Neural crest cell (in vitro differentiated cells): ENCODE measurements around the gene GNG7. TPM values are rescaled to one million over a fixed set of nuclear protein-coding genes. Genes with fewer than 3 reads are reported as not detected.

Source experiments
- DNase-seq: peaks from one replicate; pipeline ENCODE4 v3.0.0; 2021; ENCODE audit warnings: low read depth, mixed read lengths, low spot score
- H3K27ac Mint-ChIP-seq: one replicate; pipeline ENCODE4 v1.8.0; 2021; ENCODE audit warnings: mild to moderate bottlenecking, mixed read lengths; ENCODE audit not compliant: unreplicated experiment
- H3K27me3 Mint-ChIP-seq: 2 replicates; pipeline ENCODE4 v1.8.0; 2021; ENCODE audit warnings: low read depth, mild to moderate bottlenecking, mixed read lengths
- H3K36me3 Mint-ChIP-seq: 2 replicates; pipeline ENCODE4 v1.8.0; 2021; ENCODE audit warnings: low read depth, mild to moderate bottlenecking, mixed read lengths
- H3K4me1 Mint-ChIP-seq: 2 replicates; pipeline ENCODE4 v1.8.0; 2021; ENCODE audit warnings: mixed read lengths
- H3K4me3 Mint-ChIP-seq: one replicate; pipeline ENCODE4 v1.8.0; 2021; ENCODE audit warnings: mild to moderate bottlenecking, mixed read lengths
- H3K9me3 Mint-ChIP-seq: 2 replicates; pipeline ENCODE4 v1.8.0; 2021; ENCODE audit warnings: mixed read lengths
- total RNA-seq: library from RNA; stranded (reverse); gene quantifications from 2 replicates; pipeline ENCODE4 v1.2.1, GENCODE V29; 2021
- TF ChIP-seq, protein P1 (sequence below): fragments of 200-600 bp; sonication (generic); conservative IDR thresholded peaks from 2 replicates; pipeline ENCODE4 v1.5.0; 2021; ENCODE audit warnings: antibody characterized with exemption, mild to moderate bottlenecking

GNG7 gene
- total RNA-seq, 1 donor from 2014 or later, result 13.9 TPM

GRCh38 chr19:2517881-2518601, 184.5 kb downstream of the GNG7 start:
- no peak for DNase-seq
- Mint-ChIP-seq H3K27me3 (no peaks in the 10 kb centered on the region), H3K36me3 (peaks cover 2% of the 10 kb centered on the region), H3K27ac (no peak overlapping the region), H3K9me3 (no peaks in the 10 kb centered on the region), H3K4me1 (peaks cover 7% of the 10 kb centered on the region), H3K4me3 (no peak overlapping the region)
- TF ChIP-seq, protein P1, sequence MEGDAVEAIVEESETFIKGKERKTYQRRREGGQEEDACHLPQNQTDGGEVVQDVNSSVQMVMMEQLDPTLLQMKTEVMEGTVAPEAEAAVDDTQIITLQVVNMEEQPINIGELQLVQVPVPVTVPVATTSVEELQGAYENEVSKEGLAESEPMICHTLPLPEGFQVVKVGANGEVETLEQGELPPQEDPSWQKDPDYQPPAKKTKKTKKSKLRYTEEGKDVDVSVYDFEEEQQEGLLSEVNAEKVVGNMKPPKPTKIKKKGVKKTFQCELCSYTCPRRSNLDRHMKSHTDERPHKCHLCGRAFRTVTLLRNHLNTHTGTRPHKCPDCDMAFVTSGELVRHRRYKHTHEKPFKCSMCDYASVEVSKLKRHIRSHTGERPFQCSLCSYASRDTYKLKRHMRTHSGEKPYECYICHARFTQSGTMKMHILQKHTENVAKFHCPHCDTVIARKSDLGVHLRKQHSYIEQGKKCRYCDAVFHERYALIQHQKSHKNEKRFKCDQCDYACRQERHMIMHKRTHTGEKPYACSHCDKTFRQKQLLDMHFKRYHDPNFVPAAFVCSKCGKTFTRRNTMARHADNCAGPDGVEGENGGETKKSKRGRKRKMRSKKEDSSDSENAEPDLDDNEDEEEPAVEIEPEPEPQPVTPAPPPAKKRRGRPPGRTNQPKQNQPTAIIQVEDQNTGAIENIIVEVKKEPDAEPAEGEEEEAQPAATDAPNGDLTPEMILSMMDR, result no peak

DNA sequence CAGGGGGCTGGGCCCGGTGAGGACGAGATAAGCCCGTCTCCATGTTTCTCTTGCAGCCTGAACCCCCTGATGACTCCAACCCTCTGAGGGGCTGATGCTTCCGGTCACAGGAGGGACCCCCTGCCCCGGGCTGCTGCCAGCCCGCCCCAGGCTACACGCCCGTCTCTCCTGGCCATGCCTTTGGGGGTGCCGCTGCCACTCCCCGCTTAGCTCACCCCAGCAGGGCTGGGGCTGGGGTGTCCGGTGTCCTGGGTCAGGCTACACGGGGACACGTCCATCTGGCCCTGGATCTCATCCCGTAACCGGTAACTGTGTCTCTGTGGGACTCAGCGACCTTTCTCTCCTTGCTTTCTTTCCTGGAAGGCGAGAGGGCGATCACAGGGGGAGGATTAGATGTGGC, 185.8 kb downstream of the GNG7 start:
- TF ChIP-seq, protein P1, result no peak

GRCh38 chr19:2514981-2515518, 187.4 kb downstream of the GNG7 start:
- peaks cover 2% of the 10 kb centered on the region for H3K36me3 Mint-ChIP-seq
- no peak for DNase-seq
- H3K27me3 Mint-ChIP-seq, result no peaks in the 10 kb centered on the region

More for the DNA sequence above, 185.8 kb downstream of the GNG7 start:
- no peak overlapping the region for H3K4me3 Mint-ChIP-seq
- H3K36me3 Mint-ChIP-seq, result peaks cover 2% of the 10 kb centered on the region
- no peak for DNase-seq
- no peaks in the 10 kb centered on the region for H3K9me3 Mint-ChIP-seq
- peaks cover 7% of the 10 kb centered on the region for H3K4me1 Mint-ChIP-seq
- no peak overlapping the region for H3K27ac Mint-ChIP-seq
- H3K27me3 Mint-ChIP-seq, result no peaks in the 10 kb centered on the region

DNA sequence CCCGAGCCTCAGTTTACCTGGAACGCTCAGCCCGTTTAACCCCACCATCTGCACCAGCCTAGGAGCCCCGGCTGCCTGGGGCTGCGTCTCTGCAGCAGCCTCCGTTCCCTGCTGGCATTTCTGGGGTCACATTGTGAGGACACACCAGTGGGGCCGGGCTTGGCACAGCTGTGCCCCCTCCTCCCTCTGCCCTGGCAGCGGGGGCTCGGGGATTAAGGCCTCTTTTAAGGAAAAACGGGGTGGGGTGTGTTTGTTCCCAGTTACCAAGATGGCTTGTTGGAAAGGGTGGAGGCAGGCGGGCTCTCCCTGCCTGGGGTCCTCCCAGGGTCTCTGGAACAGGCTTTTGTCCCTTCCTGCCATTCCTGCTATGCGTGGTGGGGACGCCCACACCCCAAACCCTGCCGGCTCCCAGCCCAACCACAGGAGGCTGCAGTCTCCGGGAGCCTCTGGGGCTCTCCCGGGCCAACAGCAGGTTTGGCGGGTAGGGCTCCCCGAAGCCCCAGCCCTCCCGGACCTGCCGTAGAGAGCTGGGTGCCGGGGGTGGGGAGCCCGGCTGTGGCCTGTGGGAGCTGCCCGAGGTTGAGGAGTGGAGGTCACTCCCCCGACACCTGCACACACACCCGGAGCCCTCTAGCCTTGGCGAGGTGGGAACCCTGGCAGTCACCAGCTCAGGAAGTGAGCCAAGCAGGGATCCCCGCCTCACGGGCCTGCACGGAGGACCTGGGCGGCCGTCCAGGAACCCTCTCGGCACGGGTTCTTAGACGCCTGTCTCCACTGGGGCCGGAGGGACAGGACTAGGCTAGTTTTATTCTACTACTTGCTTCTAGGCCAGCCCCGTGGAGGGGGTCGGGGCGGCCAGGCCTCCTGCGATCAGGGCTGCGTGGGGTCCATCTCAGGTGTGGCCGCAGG, 189.7 kb downstream of the GNG7 start:
- Mint-ChIP-seq H3K9me3 (no peaks in the 10 kb centered on the region), H3K4me1 (no peaks in the 10 kb centered on the region), H3K4me3 (no peak overlapping the region), H3K36me3 (peaks cover 2% of the 10 kb centered on the region), H3K27me3 (no peaks in the 10 kb centered on the region), H3K27ac (no peak overlapping the region)
- DNase-seq, result no peak
- TF ChIP-seq, protein P1, result no peak

More at GRCh38 chr19:2514981-2515518, 187.4 kb downstream of the GNG7 start:
- no peak overlapping the region for H3K4me3 Mint-ChIP-seq
- TF ChIP-seq, protein P1, result no peak
- H3K9me3 Mint-ChIP-seq, result no peaks in the 10 kb centered on the region
- peaks cover 1% of the 10 kb centered on the region for H3K4me1 Mint-ChIP-seq
- H3K27ac Mint-ChIP-seq, result no peak overlapping the region

DNA sequence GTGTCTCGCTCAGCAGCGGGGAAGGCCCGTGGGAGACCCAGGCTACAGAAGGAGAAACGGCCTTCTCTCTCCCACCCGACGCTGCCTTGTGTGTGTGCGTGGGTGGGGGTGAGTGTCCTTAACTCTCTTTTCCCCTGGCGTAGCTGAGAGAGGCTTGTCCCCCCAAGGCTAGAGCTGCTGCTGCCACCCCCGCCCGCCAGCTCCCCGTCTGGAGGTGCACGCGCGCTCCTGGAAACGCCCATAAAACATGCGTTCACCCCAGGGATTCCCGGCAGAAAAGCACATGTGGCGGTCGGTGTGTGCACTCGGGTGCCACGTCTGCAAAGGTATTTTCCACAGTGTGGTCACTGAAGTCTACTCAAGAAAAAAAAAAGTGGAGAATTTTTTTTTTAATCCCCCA, 190.5 kb downstream of the GNG7 start:
- Mint-ChIP-seq H3K4me1 (peaks cover 3% of the 10 kb centered on the region), H3K9me3 (no peaks in the 10 kb centered on the region), H3K36me3 (peaks cover 2% of the 10 kb centered on the region), H3K27me3 (no peaks in the 10 kb centered on the region), H3K4me3 (no peak overlapping the region), H3K27ac (no peak overlapping the region)
- DNase-seq, result no peak
- TF ChIP-seq, protein P1, result no peak
